Activated CD8-positive, alpha-beta T cell treated with anti-CD3 and anti-CD28 coated beads, Interleukin-2, amount 10 ng/mL, durations not matched to agents 7 days and 5 days (primary cell): Measurements from ENCODE around the gene TWF2. TPM values are rescaled to one million over a fixed set of nuclear protein-coding genes. Genes with fewer than 3 reads are reported as not detected.

Experiments
- ATAC-seq: fragments of 150-1000 bp; cut with Tn5 transposase; one replicate; pipeline ENCODE4 v1.10.0; 2021; ENCODE audit warnings: moderate library complexity
- CTCF ChIA-PET: fragments of 350-600 bp; sonication (Branson Sonifier 250); formaldehyde crosslinking; loops from one replicate; lab custom pipeline; 2021; ENCODE audit warnings: antibody characterized with exemption; lab: Charles Lee
- POLR2A ChIA-PET: fragments of 350-600 bp; sonication (Branson Sonifier 250); formaldehyde crosslinking; loops from one replicate; lab custom pipeline; 2021; ENCODE audit warnings: antibody characterized with exemption; lab: Charles Lee
- DNase-seq: peaks from one replicate; pipeline ENCODE4 v3.0.0-alpha.2; 2020
- H3K27ac Mint-ChIP-seq: one replicate; pipeline ENCODE4 v1.8.0; 2021; ENCODE audit warnings: mild to moderate bottlenecking, mixed read lengths
- H3K27me3 Mint-ChIP-seq: one replicate; pipeline ENCODE4 v1.8.0; 2021; ENCODE audit warnings: low read depth, mixed read lengths
- H3K36me3 Mint-ChIP-seq: one replicate; pipeline ENCODE4 v1.8.0; 2021; ENCODE audit warnings: low read depth, mixed read lengths
- H3K4me1 Mint-ChIP-seq: one replicate; pipeline ENCODE4 v1.8.0; 2021; ENCODE audit warnings: low read depth, mixed read lengths
- H3K4me3 Mint-ChIP-seq: one replicate; pipeline ENCODE4 v1.8.0; 2021; ENCODE audit warnings: mild to moderate bottlenecking, mixed read lengths
- H3K9me3 Mint-ChIP-seq: one replicate; pipeline ENCODE4 v1.8.0; 2022; ENCODE audit warnings: mixed read lengths; ENCODE audit not compliant: insufficient read depth
- total RNA-seq, 2 experiments: library from RNA; stranded (reverse); gene quantifications; one replicate each; pipeline ENCODE4 v1.2.3, GENCODE V29; 2021

TWF2 gene
- total RNA-seq, 2 experiments from 2014 or later: 154 to 162 TPM

GRCh38 chr3:52248165-52248541 lies 9.2 kb upstream of the TWF2 start:
- H3K27ac Mint-ChIP-seq: peak overlapping the region; percentile 82

GRCh38 chr3:52247409-52248164 lies 8.6 kb upstream of the TWF2 start:
- H3K9me3 Mint-ChIP-seq: no peaks in the 10 kb centered on the region
- peak overlapping the region; percentile 92 for H3K4me3 Mint-ChIP-seq
- ChIA-PET CTCF (interaction anchor here (0.7 to 8.4 kb wide), 4 partner anchors 11 to 92 kb away, joined by 4 to 66 read pairs (median 28); partner anchors contain the start of gene WDR82), POLR2A (interaction anchor here (0.9 to 20.7 kb wide), 9 partner anchors 7 to 306 kb away, joined by 3 to 400 read pairs (median 6); partner anchors contain the start of genes GLYCTK, RRP9, TWF2 and WDR82)
- no peaks in the 10 kb centered on the region for H3K27me3 Mint-ChIP-seq
- peak overlapping the region; percentile 82 for H3K27ac Mint-ChIP-seq
- H3K36me3 Mint-ChIP-seq: peaks cover 68% of the 10 kb centered on the region
- peaks cover 83% of the 10 kb centered on the region for H3K4me1 Mint-ChIP-seq
- no peak for ATAC-seq
- DNase-seq: no peak

More at GRCh38 chr3:52248165-52248541, 9.2 kb upstream of the TWF2 start:
- peaks cover 85% of the 10 kb centered on the region for H3K4me1 Mint-ChIP-seq
- H3K27me3 Mint-ChIP-seq: no peaks in the 10 kb centered on the region
- peak overlapping the region; percentile 92 for H3K4me3 Mint-ChIP-seq
- ATAC-seq: no peak
- no peak for DNase-seq
- peaks cover 70% of the 10 kb centered on the region for H3K36me3 Mint-ChIP-seq
- ChIA-PET CTCF (interaction anchor here (0.7 to 8.4 kb wide), 5 partner anchors 8 to 91 kb away, joined by 3 to 66 read pairs (median 5); partner anchors contain the start of gene WDR82), POLR2A (interaction anchor here (0.9 to 20.7 kb wide), 9 partner anchors 8 to 307 kb away, joined by 3 to 400 read pairs (median 6); partner anchors contain the start of genes GLYCTK, RRP9, TWF2 and WDR82)
- H3K9me3 Mint-ChIP-seq: no peaks in the 10 kb centered on the region

GRCh38 chr3:52246728-52247408 lies 7.9 kb upstream of the TWF2 start:
- peak; percentile 18 for ATAC-seq
- CTCF ChIA-PET: interaction anchor here (1.1 to 13.1 kb wide), 7 partner anchors 10 to 92 kb away, joined by 3 to 143 read pairs (median 11); partner anchors contain the start of gene WDR82
- H3K4me3 Mint-ChIP-seq: peak overlapping the region; percentile 92

GRCh38 chr3:52246264-52246620 lies 7.3 kb upstream of the TWF2 start:
- no peak for DNase-seq
- peaks cover 63% of the 10 kb centered on the region for H3K36me3 Mint-ChIP-seq
- peak; percentile 32 for ATAC-seq
- peak overlapping the region; percentile 92 for H3K4me3 Mint-ChIP-seq
- H3K27me3 Mint-ChIP-seq: no peaks in the 10 kb centered on the region
- CTCF ChIA-PET: interaction anchor here (1.1 to 13.1 kb wide), 7 partner anchors 11 to 93 kb away, joined by 3 to 143 read pairs (median 11); partner anchors contain the start of gene WDR82
- H3K27ac Mint-ChIP-seq: peak overlapping the region; percentile 82
- H3K9me3 Mint-ChIP-seq: no peaks in the 10 kb centered on the region
- POLR2A ChIA-PET: interaction anchor here (1.1 to 20.7 kb wide), 5 partner anchors 15 to 37 kb away, joined by 3 to 400 read pairs (median 4); partner anchors contain the start of genes GLYCTK and WDR82
- peaks cover 81% of the 10 kb centered on the region for H3K4me1 Mint-ChIP-seq

More at GRCh38 chr3:52246728-52247408, 7.9 kb upstream of the TWF2 start:
- peaks cover 81% of the 10 kb centered on the region for H3K4me1 Mint-ChIP-seq
- H3K27me3 Mint-ChIP-seq: no peaks in the 10 kb centered on the region
- POLR2A ChIA-PET: interaction anchor here (1.1 to 20.7 kb wide), 5 partner anchors 16 to 36 kb away, joined by 3 to 400 read pairs (median 4); partner anchors contain the start of genes GLYCTK and WDR82
- no peaks in the 10 kb centered on the region for H3K9me3 Mint-ChIP-seq
- DNase-seq: no peak
- peaks cover 66% of the 10 kb centered on the region for H3K36me3 Mint-ChIP-seq
- H3K27ac Mint-ChIP-seq: peak overlapping the region; percentile 82

GRCh38 chr3:52245322-52246263 lies 6.6 kb upstream of the TWF2 start, which contains the start of gene PPM1M:
Gene PPM1M, plus strand, starts transcription at chr3:52245759. Its CDS starts 66 bp downstream, at chr3:52245825.
- Mint-ChIP-seq H3K4me1 (peaks cover 83% of the 10 kb centered on the region), H3K27ac (peak within 1 kb of the TSS; percentile 87), H3K27me3 (no peaks in the 10 kb centered on the region), H3K4me3 (peak within 1 kb of the TSS; percentile 92), H3K9me3 (no peaks in the 10 kb centered on the region), H3K36me3 (peaks cover 65% of the 10 kb centered on the region)
- POLR2A ChIA-PET: interaction anchor here (1.1 to 20.7 kb wide), 6 partner anchors 7 to 37 kb away, joined by 3 to 400 read pairs (median 5); partner anchors contain the start of genes GLYCTK and WDR82
- CTCF ChIA-PET: interaction anchor here (1.1 to 13.1 kb wide), 9 partner anchors 8 to 93 kb away, joined by 3 to 143 read pairs (median 11); partner anchors contain the start of gene WDR82
- ATAC-seq (peak; percentile 63), DNase-seq (peak; percentile 68)

GRCh38 chr3:52243791-52244628 lies 5.1 kb upstream of the TWF2 start:
- Mint-ChIP-seq H3K36me3 (peaks cover 63% of the 10 kb centered on the region), H3K27ac (peak overlapping the region; percentile 87), H3K4me1 (peaks cover 74% of the 10 kb centered on the region), H3K9me3 (no peaks in the 10 kb centered on the region), H3K27me3 (no peaks in the 10 kb centered on the region), H3K4me3 (peak overlapping the region; percentile 92)
- CTCF ChIA-PET: interaction anchor here (0.7 to 13.1 kb wide), 10 partner anchors 9 to 95 kb away, joined by 3 to 143 read pairs (median 5); partner anchors contain the start of gene WDR82
- no peak for ATAC-seq
- POLR2A ChIA-PET: interaction anchor here (0.8 to 20.7 kb wide), 3 partner anchors 9 to 39 kb away, joined by 3 to 400 read pairs (median 18); partner anchors contain the start of genes GLYCTK and WDR82
- no peak for DNase-seq

GRCh38 chr3:52242039-52242438 lies 3.1 kb upstream of the TWF2 start:
- Mint-ChIP-seq H3K4me3 (no peak overlapping the region), H3K9me3 (no peaks in the 10 kb centered on the region), H3K27me3 (no peaks in the 10 kb centered on the region), H3K4me1 (peaks cover 66% of the 10 kb centered on the region), H3K27ac (peak overlapping the region; percentile 27), H3K36me3 (peaks cover 51% of the 10 kb centered on the region)
- ChIA-PET CTCF (interaction anchor here (1.2 to 13.1 kb wide), 8 partner anchors 10 to 97 kb away, joined by 3 to 143 read pairs (median 9); partner anchors contain the start of gene WDR82), POLR2A (interaction anchor here (0.7 to 20.7 kb wide), 3 partner anchors 11 to 41 kb away, joined by 3 to 400 read pairs (median 18); partner anchors contain the start of genes GLYCTK and WDR82)
- ATAC-seq (no peak), DNase-seq (no peak)

- Mint-ChIP-seq H3K4me1 (peaks cover 70% of the 10 kb centered on the region), H3K9me3 (no peaks in the 10 kb centered on the region), H3K36me3 (peaks cover 48% of the 10 kb centered on the region), H3K27ac (peak overlapping the region; percentile 96), H3K4me3 (peak overlapping the region; percentile 96), H3K27me3 (no peaks in the 10 kb centered on the region)
- ChIA-PET POLR2A (interaction anchor here (1.1 to 20.7 kb wide), 5 partner anchors 8 to 42 kb away, joined by 6 to 400 read pairs (median 32); partner anchors contain the start of genes GLYCTK and WDR82), CTCF (interaction anchor here (0.7 to 13.1 kb wide), 16 partner anchors 8 to 172 kb away, joined by 3 to 143 read pairs (median 6); partner anchors contain the start of genes GLYCTK and WDR82)
- no peak for ATAC-seq
- no peak for DNase-seq
These were observed 2.0 kb upstream of the TWF2 start for GRCh38 chr3:52240886-52241370.
